NCI-H446 (cell line): ENCODE measurements around the gene DBP.
"Not testable (repeated sequence)": the region's sequence is repeated elsewhere in the genome, so short reads cannot be mapped to it uniquely, and the experiment has no call there.

Experiments
- DNase-seq, 2 experiments: peaks; one replicate each; lab custom pipeline; 2025; lab: John Stamatoyannopoulos, UW

The DBP gene, protein sequence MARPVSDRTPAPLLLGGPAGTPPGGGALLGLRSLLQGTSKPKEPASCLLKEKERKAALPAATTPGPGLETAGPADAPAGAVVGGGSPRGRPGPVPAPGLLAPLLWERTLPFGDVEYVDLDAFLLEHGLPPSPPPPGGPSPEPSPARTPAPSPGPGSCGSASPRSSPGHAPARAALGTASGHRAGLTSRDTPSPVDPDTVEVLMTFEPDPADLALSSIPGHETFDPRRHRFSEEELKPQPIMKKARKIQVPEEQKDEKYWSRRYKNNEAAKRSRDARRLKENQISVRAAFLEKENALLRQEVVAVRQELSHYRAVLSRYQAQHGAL

GRCh38 chr19:48636859-48637448 lies at the start of gene DBP:
TSS of gene DBP (minus strand) at chr19:48637379. CDS start at chr19:48636994, 385 bp downstream.
- DNase-seq, result no peak

- DNase-seq, result not testable (repeated sequence)
Measured at GRCh38 chr19:48686637-48687036, 49.5 kb upstream of the DBP start.

DNA sequence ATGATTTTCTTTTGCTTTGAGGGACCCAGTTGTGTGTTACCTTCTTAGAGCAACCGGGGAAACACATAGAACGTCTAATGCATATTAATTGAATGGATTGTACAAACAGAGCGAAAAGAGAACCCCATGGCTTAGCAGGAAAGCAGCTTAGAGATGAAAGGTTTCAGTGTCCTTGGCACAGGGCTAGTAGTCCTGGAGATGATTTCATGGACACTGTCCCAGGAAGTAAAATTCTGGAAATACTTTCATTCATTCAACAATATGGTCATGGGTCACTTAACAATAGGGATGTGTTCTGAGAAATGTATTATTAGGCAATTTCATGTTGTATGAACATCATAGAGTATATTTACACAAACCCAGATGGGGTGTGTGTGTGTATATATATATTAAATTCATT lies 48.9 kb upstream of the DBP start:
- DNase-seq, result no peak

GRCh38 chr19:48685583-48685982 lies 48.4 kb upstream of the DBP start:
- no peak for DNase-seq

GRCh38 chr19:48683349-48683748 lies 46.2 kb upstream of the DBP start:
- no peak for DNase-seq

DNA sequence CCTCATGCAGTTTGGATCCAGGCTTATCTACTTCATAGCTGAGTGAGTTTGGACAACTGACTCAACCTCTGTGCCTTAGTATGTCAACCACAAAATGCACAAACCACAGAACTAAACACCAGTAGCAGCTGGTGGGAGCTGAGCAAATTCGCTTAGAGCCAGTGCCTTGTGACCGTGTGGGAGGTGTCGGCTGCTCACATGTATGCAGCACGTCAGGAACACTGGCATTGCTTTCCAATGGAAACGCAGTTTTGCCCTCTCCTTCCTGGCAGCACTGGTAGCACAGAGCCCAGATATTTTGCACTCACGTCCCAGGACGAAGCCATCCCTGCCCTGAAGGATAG lies 43.9 kb upstream of the DBP start:
- DNase-seq, result no peak

- DNase-seq, result no peak
Measured at GRCh38 chr19:48680436-48681126, 43.4 kb upstream of the DBP start.

DNA sequence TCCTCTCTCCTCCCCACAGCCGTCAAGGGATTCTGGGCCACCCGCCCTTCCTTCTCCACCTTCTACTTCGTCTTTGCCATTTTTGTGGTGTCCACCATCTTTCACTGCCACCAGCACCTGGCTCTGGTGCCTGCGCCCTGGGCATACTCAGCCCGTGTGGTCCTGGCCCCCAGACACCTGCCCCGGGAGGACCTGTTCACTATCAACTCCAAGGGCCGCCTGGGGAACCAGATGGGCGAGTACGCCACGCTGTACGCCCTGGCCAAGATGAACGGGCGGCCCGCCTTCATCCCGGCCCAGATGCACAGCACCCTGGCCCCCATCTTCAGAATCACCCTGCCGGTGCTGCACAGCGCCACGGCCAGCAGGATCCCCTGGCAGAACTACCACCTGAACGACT lies 42.8 kb upstream of the DBP start:
- DNase-seq, result not testable (repeated sequence)

- no peak for DNase-seq
Measured at GRCh38 chr19:48678201-48678600, 41.0 kb upstream of the DBP start.

DNA sequence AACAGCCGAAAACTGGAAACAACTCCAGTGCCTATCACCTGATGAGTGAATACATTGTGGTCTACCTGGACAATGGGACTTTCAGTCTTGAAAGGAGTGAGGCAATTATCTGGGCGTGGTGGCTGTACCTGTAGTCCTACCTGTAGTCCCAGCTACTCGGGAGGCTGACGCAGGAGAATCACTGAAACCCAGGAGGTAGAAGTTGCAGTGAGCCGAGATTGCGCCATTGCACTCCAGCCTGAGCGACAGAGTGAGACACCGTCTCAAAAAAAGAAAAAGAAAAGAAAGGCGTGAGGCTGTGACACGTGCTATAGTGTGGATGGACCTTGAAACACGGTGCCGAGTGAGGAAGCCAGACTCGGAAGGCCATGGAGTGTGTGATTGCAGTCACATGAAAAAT lies 39.7 kb upstream of the DBP start:
- DNase-seq, result no peak

DNA sequence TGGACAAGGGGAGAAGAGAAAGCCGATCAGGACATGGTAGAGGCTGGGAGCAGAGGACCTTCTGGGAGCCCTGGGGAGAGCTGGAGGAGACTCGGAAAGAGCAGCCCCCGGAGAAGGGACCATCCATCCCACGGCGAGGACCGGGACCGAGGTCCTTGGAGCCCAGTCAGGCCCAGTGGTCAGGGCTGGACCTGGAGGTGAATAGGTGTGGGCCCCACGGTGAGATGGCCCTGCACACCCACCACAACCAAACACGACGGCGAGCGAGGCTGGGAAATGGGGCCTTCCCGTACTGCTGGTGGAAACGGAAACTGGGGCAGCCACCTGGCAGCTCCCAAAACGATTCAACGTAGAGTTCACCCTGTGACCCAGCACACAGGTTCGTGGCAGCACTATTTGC lies 39.3 kb upstream of the DBP start:
- DNase-seq, result no peak

DNA sequence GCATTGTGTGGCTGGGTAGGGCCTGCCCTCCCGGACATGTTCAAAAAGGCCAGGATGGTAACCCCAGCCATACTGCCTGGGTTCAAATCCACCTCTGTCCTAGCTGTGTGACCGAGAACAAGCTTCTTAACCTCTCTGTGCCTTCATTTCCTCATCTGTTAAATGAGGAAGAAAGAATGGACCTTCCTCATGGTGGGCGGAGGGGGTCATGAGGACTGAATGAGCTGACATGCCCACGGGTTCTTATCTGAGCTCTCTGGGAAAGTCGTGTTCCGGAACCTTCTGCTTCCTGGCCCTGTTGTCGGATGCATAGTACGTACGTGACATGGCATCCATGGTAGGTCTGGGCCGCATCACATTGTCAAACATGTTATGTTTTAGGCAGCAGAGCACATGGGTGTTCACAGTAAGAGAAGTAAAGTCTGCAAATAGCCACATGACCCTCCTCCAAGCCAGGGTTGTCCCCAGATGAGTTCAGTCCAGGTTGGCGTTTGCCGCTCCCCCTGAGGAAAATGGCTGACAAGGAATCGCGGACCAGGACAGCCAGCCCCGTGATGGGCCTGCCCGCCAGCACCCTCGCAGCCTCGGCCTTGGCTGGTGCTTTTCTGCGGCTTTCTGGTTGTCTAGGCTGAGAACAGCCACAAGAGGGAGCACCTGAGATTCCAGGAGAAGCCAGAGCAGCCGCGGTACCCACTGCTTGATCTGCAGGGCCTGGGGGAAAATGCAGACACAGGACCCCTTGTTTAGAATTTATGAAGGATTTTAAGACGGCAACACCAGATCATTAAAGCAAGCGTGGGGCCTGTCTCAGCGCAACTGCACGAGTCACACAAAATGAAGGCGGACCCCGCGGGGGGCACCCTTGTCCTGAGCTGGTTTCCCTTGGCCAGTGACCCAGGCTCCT lies 38.0 kb upstream of the DBP start:
- peak; percentile 88 to 94 for DNase-seq

- DNase-seq, result no peak
Measured at GRCh38 chr19:48674216-48674809, 37.1 kb upstream of the DBP start.

GRCh38 chr19:48673436-48674100 lies 36.4 kb upstream of the DBP start:
- DNase-seq, result no peak

GRCh38 chr19:48672994-48673393 lies 35.8 kb upstream of the DBP start, which contains the start of gene NTN5:
TSS of gene NTN5 (minus strand) at chr19:48673017. CDS start at chr19:48670986, 2,031 bp downstream.
- DNase-seq, result no peak

- no peak for DNase-seq
Measured at GRCh38 chr19:48671446-48671995, 34.3 kb upstream of the DBP start.

DNA sequence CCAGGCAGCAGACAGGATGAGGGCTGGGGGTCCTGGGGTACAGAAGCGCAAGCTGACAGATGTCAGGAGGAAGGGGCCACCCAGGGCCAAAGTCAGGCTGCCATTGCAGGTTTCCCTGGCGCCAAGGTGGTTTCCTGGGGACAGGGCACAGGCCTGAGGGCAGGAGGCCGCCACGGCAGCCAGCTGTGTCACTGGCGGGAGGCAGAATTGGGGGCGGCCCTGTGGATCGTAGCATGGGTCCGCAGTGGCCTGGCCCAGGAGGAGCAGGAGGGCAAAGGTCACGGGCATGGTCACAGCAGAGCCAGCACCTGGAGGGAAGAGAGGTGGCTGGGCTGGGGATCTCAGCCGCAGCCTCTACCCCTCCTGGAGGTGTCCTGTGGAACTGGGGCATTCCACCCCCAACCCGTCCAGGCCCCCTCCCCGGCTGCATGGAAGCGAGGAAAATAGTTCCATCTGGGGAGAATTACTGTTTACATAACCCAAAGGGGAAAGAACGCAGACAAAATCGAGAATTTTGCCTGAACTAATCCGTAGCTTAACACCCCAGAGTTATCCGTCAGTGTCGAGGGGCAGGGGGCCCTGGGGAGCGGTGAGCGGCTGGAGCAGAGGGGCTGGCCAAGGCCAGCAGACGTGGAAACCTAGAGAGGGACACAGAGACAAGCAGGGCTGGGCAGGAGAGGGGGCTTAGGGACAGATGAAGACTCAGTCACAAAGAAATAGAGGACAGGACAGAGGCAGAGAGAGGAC lies 33.7 kb upstream of the DBP start:
- no peak for DNase-seq

GRCh38 chr19:48669903-48670668 lies 32.9 kb upstream of the DBP start:
- no peak for DNase-seq

GRCh38 chr19:48668761-48669160 lies 31.6 kb upstream of the DBP start:
- no peak for DNase-seq
